Upper lobe of left lung (tissue), 6 donors: ENCODE measurements around the gene TAGLN3. TPM values are rescaled to one million over a fixed set of nuclear protein-coding genes. Genes with fewer than 3 reads are reported as not detected.

ENCODE experiments used
- ATAC-seq, 2 donors: fragments of 200-7000 bp; cut with Tn5 transposase; one replicate each; pipeline ENCODE4 v1.9.1; 2022; ENCODE audit warnings: mild to moderate bottlenecking in 2 of 2, moderate library complexity in 2 of 2; ENCODE audit not compliant: low FRiP score in 2 of 2
- DNase-seq, 2 donors: peaks; one replicate each; pipeline ENCODE4 v3.0.0-alpha.2; 2019 to 2020
- H3K27ac ChIP-seq, 4 donors: fragments of 200-600 bp; sonication (generic); one replicate each; pipeline ENCODE4 v1.5.1; 2016 to 2019
- H3K27me3 ChIP-seq, 4 donors: fragments of 200-600 bp; sonication (generic); one replicate each; pipeline ENCODE4 v1.5.1; 2017 to 2019
- H3K36me3 ChIP-seq, 4 donors: fragments of 200-600 bp; sonication (generic); one replicate each; pipeline ENCODE4 v1.5.1; 2016 to 2019
- H3K4me1 ChIP-seq, 4 donors: fragments of 200-600 bp; sonication (generic); one replicate each; pipeline ENCODE4 v1.5.1; 2018 to 2019
- H3K4me3 ChIP-seq, 4 donors: fragments of 200-600 bp; sonication (generic); one replicate each; pipeline ENCODE4 v1.5.1; 2017 to 2019; ENCODE audit warnings: mild to moderate bottlenecking in 2 of 4, moderate library complexity in 1 of 4
- H3K9me3 ChIP-seq, 4 donors: fragments of 200-600 bp; sonication (generic); one replicate each; pipeline ENCODE4 v1.5.1; 2018 to 2019
- EP300 ChIP-seq, 4 donors: sonication (generic); formaldehyde crosslinking; IDR thresholded peaks; one replicate each; pipeline ENCODE4 v1.5.1; 2017; ENCODE audit warnings: antibody characterized with exemption in 4 of 4, control low read depth in 2 of 4
- POLR2A ChIP-seq, 4 donors: fragments of 450-650 bp; IDR thresholded peaks; one replicate each; pipeline ENCODE4 v1.5.1; 2016 to 2017; ENCODE audit warnings: antibody characterized with exemption in 4 of 4, mild to moderate bottlenecking in 2 of 4
- POLR2AphosphoS5 ChIP-seq, 2 donors: sonication (generic); formaldehyde crosslinking; IDR thresholded peaks; one replicate each; pipeline ENCODE4 v1.5.1; 2017; ENCODE audit warnings: antibody characterized with exemption in 2 of 2
- WGBS, 2 donors: methylation state at CpG; one replicate each; pipeline ENCODE4 v1.1.5; 2017 to 2018; 5-methylcytosine and 5-hydroxymethylcytosine counted together
- total RNA-seq, 6 donors: library from RNA; depleted of rRNA in 4 of 6; stranded (reverse); fragments of >200 nt in 4 of 6; gene quantifications; one replicate each; pipeline versions ENCODE4 v1.1.0 to v1.2.1, GENCODE V29; 2016 to 2021
- TF ChIP-seq, protein P1 (sequence below), 6 experiments: fragments of 450-650 bp in 4 of 6; fragments of 200-600 bp in 2 of 6; sonication (generic) in 2 of 6; IDR thresholded peaks; one replicate each; pipeline ENCODE4 v1.5.1; 2016 to 2019; ENCODE audit warnings: antibody characterized with exemption in 6 of 6
- donor health status: DM: no; HTN: no; CAD: no; lungs with moderate emphysema.
- donor health status: DM: no; HTN: yes; CAD: no; lungs with severe emphysema.

TAGLN3 gene
- total RNA-seq, 6 donors from 2014 or later = 1.5 TPM; not detected in 5

DNA sequence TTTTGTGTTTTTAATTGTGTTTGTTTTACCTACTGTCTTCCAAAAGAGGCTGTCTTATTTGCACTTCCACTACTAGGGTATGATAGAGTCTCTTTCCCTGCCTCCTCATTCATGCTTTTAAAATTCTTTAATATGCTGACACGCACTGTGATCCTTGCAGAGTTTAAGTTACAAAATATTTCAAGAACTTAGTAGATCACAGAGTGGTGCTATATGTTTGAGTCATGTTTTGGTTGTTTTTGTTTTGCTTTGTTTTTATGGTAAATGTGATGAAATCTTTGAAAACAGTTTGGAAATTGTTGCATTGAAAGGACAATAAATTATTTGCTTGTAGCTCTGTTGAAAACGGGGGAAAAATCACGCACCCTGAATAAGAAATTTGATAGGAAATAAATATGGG is 25.8 kb upstream of the TAGLN3 start:
- Histone ChIP-seq H3K36me3 (peaks cover 0 to 6% (median 0%) of the 10 kb centered on the region in 4 donors), H3K9me3 (no peaks in the 10 kb centered on the region), H3K27ac (no peak overlapping the region), H3K27me3 (no peaks in the 10 kb centered on the region), H3K4me3 (no peak overlapping the region), H3K4me1 (peaks cover 0 to 1% (median 0%) of the 10 kb centered on the region in 4 donors)
- ATAC-seq (no peak), DNase-seq (no peak)
- TF ChIP-seq POLR2AphosphoS5 (IDR thresholded peaks at IDR 0.05) (no peak), EP300 (IDR thresholded peaks at IDR 0.05) (no peak), POLR2A (IDR thresholded peaks at IDR 0.05) (no peak)
- TF ChIP-seq, protein P1, sequence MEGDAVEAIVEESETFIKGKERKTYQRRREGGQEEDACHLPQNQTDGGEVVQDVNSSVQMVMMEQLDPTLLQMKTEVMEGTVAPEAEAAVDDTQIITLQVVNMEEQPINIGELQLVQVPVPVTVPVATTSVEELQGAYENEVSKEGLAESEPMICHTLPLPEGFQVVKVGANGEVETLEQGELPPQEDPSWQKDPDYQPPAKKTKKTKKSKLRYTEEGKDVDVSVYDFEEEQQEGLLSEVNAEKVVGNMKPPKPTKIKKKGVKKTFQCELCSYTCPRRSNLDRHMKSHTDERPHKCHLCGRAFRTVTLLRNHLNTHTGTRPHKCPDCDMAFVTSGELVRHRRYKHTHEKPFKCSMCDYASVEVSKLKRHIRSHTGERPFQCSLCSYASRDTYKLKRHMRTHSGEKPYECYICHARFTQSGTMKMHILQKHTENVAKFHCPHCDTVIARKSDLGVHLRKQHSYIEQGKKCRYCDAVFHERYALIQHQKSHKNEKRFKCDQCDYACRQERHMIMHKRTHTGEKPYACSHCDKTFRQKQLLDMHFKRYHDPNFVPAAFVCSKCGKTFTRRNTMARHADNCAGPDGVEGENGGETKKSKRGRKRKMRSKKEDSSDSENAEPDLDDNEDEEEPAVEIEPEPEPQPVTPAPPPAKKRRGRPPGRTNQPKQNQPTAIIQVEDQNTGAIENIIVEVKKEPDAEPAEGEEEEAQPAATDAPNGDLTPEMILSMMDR (IDR thresholded peaks at IDR 0.05) = no peak
- 49 to 90% methylated on average over 3 of the region's 3 CpGs for WGBS, 2 donors

DNA sequence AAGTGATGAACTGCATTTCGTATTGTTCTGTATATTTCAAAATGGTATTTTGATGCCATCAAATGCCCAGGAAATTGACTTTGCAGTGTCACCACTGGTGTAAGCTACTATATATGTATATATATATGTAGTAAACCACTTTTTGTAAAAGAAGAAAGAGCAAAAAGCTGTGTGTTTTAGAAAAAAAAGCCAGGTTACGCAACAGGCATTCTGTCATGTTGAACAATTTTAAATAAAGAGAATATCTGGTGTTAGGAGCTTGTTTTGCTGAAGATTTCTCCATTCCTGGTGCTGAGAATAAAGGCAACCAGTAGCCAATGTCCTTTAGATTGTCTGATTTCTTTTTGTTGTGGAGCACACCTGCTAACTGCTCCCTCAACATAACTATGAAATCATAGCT is 23.6 kb upstream of the TAGLN3 start:
- Histone ChIP-seq H3K36me3 (peaks cover 0 to 6% (median 0%) of the 10 kb centered on the region in 4 donors), H3K4me3 (no peak overlapping the region), H3K4me1 (peaks cover 4 to 9% (median 6%) of the 10 kb centered on the region in 4 donors), H3K27ac (no peak overlapping the region), H3K27me3 (no peaks in the 10 kb centered on the region), H3K9me3 (no peaks in the 10 kb centered on the region)
- no peak for TF ChIP-seq EP300 (IDR thresholded peaks at IDR 0.05)
- no peak for TF ChIP-seq POLR2A (IDR thresholded peaks at IDR 0.05)
- TF ChIP-seq POLR2AphosphoS5 (IDR thresholded peaks at IDR 0.05) = no peak
- TF ChIP-seq, protein P1 (IDR thresholded peaks at IDR 0.05) = no peak
- ATAC-seq (no peak), DNase-seq (no peak)
- 87 to 91% methylated on average over 2 of the region's 2 CpGs for WGBS, 2 donors

DNA sequence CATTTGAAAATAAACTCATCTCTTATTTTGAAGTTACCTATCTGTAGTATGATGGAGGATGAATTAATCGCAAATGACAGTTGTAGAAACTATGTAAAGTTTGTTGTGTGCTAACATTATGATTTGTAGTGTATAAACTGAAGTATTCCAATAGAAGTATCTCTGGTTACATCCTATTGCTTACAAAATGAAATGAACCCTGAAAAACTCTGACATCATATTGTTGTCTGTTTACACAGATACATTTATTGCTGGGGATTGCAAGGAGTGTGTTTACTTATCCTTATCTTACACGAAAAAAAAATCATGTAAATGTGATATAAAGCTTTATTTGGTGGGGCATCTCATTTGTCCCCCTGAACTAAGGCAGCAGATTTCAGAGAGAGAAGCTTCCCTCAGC is 22.5 kb upstream of the TAGLN3 start:
- WGBS, 2 donors = 66 to 72% methylated on average over 2 of the region's 2 CpGs
- H3K27me3 ChIP-seq = no peaks in the 10 kb centered on the region
- H3K36me3 ChIP-seq = peaks cover 0 to 6% (median 0%) of the 10 kb centered on the region in 4 donors
- DNase-seq (no peak), ATAC-seq (no peak)
- no peak overlapping the region for H3K27ac ChIP-seq
- no peak for TF ChIP-seq EP300 (IDR thresholded peaks at IDR 0.05)
- TF ChIP-seq POLR2A (IDR thresholded peaks at IDR 0.05) = no peak
- no peak for TF ChIP-seq POLR2AphosphoS5 (IDR thresholded peaks at IDR 0.05)
- TF ChIP-seq, protein P1 (IDR thresholded peaks at IDR 0.05) = no peak
- H3K9me3 ChIP-seq = no peaks in the 10 kb centered on the region
- peaks cover 9 to 18% (median 16%) of the 10 kb centered on the region in 4 donors for H3K4me1 ChIP-seq
- no peak overlapping the region for H3K4me3 ChIP-seq

DNA sequence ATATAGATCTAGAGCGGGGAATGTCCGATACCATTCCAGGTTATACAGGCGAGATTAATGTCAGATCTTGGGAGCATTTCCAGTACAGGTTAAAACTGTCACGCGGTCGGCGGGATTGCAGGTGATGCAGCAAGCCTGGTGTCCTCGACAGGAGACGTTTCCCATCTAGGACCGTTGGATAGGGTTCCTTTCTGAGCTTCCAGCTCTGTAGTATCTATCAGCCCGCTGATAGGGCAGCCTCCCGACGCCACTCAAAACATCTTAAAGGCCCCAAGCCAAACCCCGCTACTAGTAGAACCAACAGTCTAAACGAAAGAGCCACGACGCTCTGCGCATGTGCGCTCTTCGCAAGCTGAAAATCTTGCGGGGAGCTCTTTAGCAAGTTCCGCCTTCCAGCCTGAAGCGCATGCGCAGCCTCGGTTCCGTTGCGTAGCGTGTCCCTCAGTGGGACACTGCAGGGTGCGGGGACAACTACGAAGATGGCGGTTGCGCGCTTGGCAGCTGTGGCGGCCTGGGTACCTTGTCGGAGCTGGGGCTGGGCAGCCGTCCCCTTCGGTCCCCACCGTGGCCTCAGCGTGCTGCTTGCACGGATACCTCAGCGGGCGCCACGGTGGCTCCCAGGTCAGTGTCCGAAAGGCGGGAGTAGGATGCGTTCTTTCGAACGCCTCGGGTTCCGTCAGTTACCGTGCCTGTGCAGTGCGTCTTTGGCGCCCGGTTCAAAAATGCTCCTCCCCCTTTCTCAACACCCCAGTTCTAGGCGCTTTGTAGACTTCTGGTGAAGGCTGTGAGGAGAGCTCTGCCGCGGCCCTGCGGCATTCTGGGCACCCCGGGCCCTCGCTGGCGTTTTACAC is 19.9 kb upstream of the TAGLN3 start, which contains the start of gene ABHD10:
Gene ABHD10 (plus strand): TSS at position 444 of the 851 bp plus-strand sequence. CDS start 36 bp downstream, at position 480.
- Histone ChIP-seq H3K4me3 (peak within 1 kb of the TSS; percentile 62 to 84 (median 74)), H3K4me1 (peaks cover 16 to 18% (median 17%) of the 10 kb centered on the region in 4 donors), H3K9me3 (no peaks in the 10 kb centered on the region), H3K27me3 (no peaks in the 10 kb centered on the region), H3K36me3 (peaks cover 0 to under 1% (median 0%) of the 10 kb centered on the region in 4 donors), H3K27ac (peak within 1 kb of the TSS; percentile 81 to 90 (median 83))
- peak; percentile 96 to 97 for DNase-seq
- TF ChIP-seq EP300 (IDR thresholded peaks at IDR 0.05) = no peak
- TF ChIP-seq POLR2AphosphoS5 (IDR thresholded peaks at IDR 0.05) = peak; percentile 84 to 98
- TF ChIP-seq POLR2A (IDR thresholded peaks at IDR 0.05) = peak in 3 of 4 donors; percentile 83 to 96 (median 88)
- TF ChIP-seq, protein P1 (IDR thresholded peaks at IDR 0.05) = peak in 2 of 6 experiments; percentile 8 to 29
- 11 to 16% methylated on average over 18 to 46 of the region's 61 CpGs for WGBS, 2 donors
- peak; percentile 98 for ATAC-seq
